ENCODE data around the gene MGARP. TPM values are rescaled to one million over a fixed set of nuclear protein-coding genes. Genes with fewer than 3 reads are reported as not detected.

Gene MGARP
- total RNA-seq, 1 donor from 2014 or later, result 0.65 TPM

GRCh38 chr4:139247241-139247640 is 32.8 kb downstream of the MGARP start:
- Mint-ChIP-seq H3K9me3 (no peaks in the 10 kb centered on the region), H3K4me3 (no peak overlapping the region), H3K36me3 (ENCODE audit: low read depth) (no peaks in the 10 kb centered on the region), H3K27me3 (ENCODE audit: low read depth) (no peaks in the 10 kb centered on the region), H3K27ac (ENCODE audit: unreplicated experiment) (no peak overlapping the region), H3K4me1 (no peaks in the 10 kb centered on the region)
- TF ChIP-seq CTCF (conservative IDR thresholded peaks at IDR 0.05), result no peak
- DNase-seq (ENCODE audit: low read depth, low spot score), result no peak

DNA sequence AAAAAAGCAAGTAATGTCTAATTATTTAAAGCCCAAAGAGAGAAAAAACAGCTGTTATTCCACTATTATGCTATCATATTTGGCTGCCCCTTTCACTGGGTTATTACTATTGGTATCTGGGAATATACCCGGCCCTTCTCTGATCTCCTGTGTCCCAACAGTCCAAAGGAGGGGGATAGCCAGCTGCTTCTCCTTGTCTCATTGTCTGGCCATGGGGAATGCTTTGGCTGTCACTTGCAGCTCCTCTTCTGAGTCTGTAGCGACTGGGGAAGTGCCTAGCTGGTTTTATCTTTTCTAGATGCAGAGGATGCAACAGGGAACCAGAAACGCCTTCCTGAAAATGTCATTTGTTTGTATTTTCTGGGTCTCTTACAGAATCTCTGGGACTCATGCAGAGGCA is 33.9 kb downstream of the MGARP start:
- TF ChIP-seq CTCF (conservative IDR thresholded peaks at IDR 0.05), result no peak
- H3K4me3 Mint-ChIP-seq, result no peak overlapping the region
- H3K9me3 Mint-ChIP-seq, result no peaks in the 10 kb centered on the region
- no peak for DNase-seq (ENCODE audit: low read depth, low spot score)
- H3K27me3 Mint-ChIP-seq (ENCODE audit: low read depth), result no peaks in the 10 kb centered on the region
- no peaks in the 10 kb centered on the region for H3K4me1 Mint-ChIP-seq
- H3K36me3 Mint-ChIP-seq (ENCODE audit: low read depth), result no peaks in the 10 kb centered on the region
- no peak overlapping the region for H3K27ac Mint-ChIP-seq (ENCODE audit: unreplicated experiment)

- Mint-ChIP-seq H3K27me3 (ENCODE audit: low read depth) (no peaks in the 10 kb centered on the region), H3K4me3 (no peak overlapping the region), H3K36me3 (ENCODE audit: low read depth) (no peaks in the 10 kb centered on the region), H3K4me1 (no peaks in the 10 kb centered on the region), H3K9me3 (no peaks in the 10 kb centered on the region), H3K27ac (ENCODE audit: unreplicated experiment) (no peak overlapping the region)
- TF ChIP-seq CTCF (conservative IDR thresholded peaks at IDR 0.05), result no peak
- DNase-seq (ENCODE audit: low read depth, low spot score), result no peak
Measured at GRCh38 chr4:139245590-139245989, 34.4 kb downstream of the MGARP start.

DNA sequence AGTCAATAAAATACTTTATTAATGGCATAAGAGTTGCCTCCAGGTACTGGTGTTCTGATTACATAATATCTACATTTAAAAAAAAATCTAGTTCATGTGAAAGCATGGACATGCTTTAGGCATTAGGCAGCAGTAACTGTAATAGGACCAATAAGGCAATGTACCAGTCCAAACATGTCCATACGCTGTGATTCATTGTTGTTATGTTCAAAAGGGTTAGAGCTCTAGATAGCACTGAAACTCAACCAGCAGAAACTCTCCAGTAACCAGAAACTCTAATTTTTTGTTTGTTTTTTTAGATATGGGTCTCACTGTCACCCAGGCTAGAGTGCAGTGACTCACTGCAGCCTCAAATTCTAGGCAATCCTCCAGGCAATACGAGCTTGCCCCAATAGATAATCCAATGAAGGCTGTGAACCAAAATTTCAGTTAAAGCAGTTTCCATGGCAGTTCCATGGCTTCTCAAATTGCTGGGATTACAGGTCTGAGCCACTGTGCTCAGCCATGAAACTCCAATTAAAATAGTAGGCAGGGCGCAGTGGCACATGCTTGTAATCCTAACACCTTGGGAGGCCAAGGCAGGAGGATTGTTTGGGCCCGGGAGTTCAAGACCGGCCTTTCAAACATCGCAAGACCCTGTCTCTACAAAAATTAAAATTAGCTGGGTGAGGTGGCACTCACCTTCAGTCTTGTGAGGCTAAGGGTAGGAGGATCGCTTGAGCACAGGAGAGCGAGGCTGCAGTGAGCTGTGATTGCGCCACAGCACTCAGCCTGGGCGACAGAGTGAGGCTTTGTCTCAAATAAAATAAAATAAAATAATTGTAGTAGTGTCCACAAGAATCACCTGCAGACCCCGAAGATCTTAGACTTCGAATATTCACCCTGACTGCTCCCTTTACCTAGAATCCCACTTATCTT is 36.3 kb downstream of the MGARP start:
- no peak for DNase-seq (ENCODE audit: low read depth, low spot score)
- H3K36me3 Mint-ChIP-seq (ENCODE audit: low read depth), result no peaks in the 10 kb centered on the region
- H3K4me3 Mint-ChIP-seq, result no peak overlapping the region
- no peaks in the 10 kb centered on the region for H3K27me3 Mint-ChIP-seq (ENCODE audit: low read depth)
- no peaks in the 10 kb centered on the region for H3K9me3 Mint-ChIP-seq
- TF ChIP-seq CTCF (conservative IDR thresholded peaks at IDR 0.05), result no peak
- H3K4me1 Mint-ChIP-seq, result no peaks in the 10 kb centered on the region
- H3K27ac Mint-ChIP-seq (ENCODE audit: unreplicated experiment), result no peak overlapping the region

DNA sequence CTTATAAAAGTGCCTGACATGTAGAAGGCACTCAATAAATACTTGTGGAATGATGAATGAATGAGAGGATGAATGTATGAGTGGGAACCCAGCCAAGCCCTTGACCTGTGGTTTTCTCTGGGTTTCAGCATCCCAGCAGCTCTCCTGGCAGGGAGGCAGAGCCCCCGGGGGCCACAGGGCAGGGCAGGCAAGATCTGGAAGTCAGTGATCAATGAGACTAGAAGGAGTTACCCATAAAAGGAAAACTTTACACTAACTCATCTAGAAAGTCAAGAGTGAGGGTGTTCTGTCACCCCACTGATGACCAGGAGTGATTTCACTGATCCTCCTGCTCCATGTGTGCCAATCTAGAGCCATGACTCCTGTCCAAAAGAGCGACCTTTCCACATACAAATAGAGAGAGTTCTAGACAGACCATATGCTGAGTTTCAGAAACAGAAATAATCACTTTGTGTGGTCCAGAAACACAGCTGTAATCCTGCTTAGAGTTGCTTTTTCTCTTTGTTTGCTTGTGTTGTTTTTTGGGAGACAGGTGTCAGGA is 37.4 kb downstream of the MGARP start:
- no peaks in the 10 kb centered on the region for H3K27me3 Mint-ChIP-seq (ENCODE audit: low read depth)
- no peak overlapping the region for H3K4me3 Mint-ChIP-seq
- no peak overlapping the region for H3K27ac Mint-ChIP-seq (ENCODE audit: unreplicated experiment)
- DNase-seq (ENCODE audit: low read depth, low spot score), result no peak
- TF ChIP-seq CTCF (conservative IDR thresholded peaks at IDR 0.05), result no peak
- no peaks in the 10 kb centered on the region for H3K9me3 Mint-ChIP-seq
- H3K4me1 Mint-ChIP-seq, result no peaks in the 10 kb centered on the region
- no peaks in the 10 kb centered on the region for H3K36me3 Mint-ChIP-seq (ENCODE audit: low read depth)

Data from neural crest cell (in vitro differentiated cells).